OCI-LY7 (cell line): ENCODE measurements around the gene SPINDOC. TPM values are rescaled to one million over a fixed set of nuclear protein-coding genes. Genes with fewer than 3 reads are reported as not detected.

Experiments used
- small RNA-seq: library from RNA; depleted of rRNA; stranded (forward); fragments of <200 nt; gene quantifications from one replicate; pipeline ENCODE3, GENCODE V24; 2014
- total RNA-seq, 2 experiments: library from RNA; depleted of rRNA in 1 of 2; stranded (reverse); fragments of >200 nt in 1 of 2; shearing (Covaris generic) in 1 of 2; gene quantifications; 2 replicates each; pipeline ENCODE4 v1.2.3, GENCODE V29; 2014 to 2022

SPINDOC gene
- total RNA-seq, 2 experiments from 2014 or later, result 57.9 to 81.8 TPM

Small RNAs within 50 kb of the gene (small RNA-seq; reads per million reads assigned to genes)
- not detected for gene AP006289.1
- gene RN7SL596P, result not detected

Other genes with a start within 250 kb of the SPINDOC start
- gene PLAAT3, start 199.0 kb upstream of the SPINDOC start, total RNA-seq (2014; rRNA removed; shearing (Covaris generic)), result not detected in 2 replicates
- gene PLAAT3, start 199.0 kb upstream of the SPINDOC start, total RNA-seq (2022), result 0.70 TPM in 1 of 2 replicates, not detected in the other
- gene ATL3, start 142.1 kb upstream of the SPINDOC start, total RNA-seq (2014; rRNA removed; shearing (Covaris generic)), result 15.7 and 23.2 TPM in 2 replicates
- gene ATL3, start 142.1 kb upstream of the SPINDOC start, total RNA-seq (2022), result 35.7 and 37.9 TPM in 2 replicates
- 34.0 and 36.9 TPM in 2 replicates for gene RTN3, start 132.0 kb upstream of the SPINDOC start, total RNA-seq (2014; rRNA removed; shearing (Covaris generic))
- gene RTN3, start 132.0 kb upstream of the SPINDOC start, total RNA-seq (2022), result 69.3 and 78.6 TPM in 2 replicates
- gene ZFTA, start 44.7 kb upstream of the SPINDOC start, total RNA-seq (2014; rRNA removed; shearing (Covaris generic)), result 6.8 and 10.3 TPM in 2 replicates
- 12.7 TPM in 2 replicates for gene ZFTA, start 44.7 kb upstream of the SPINDOC start, total RNA-seq (2022)
- 20.8 and 22.7 TPM in 2 replicates for gene MARK2, start 25.7 kb downstream of the SPINDOC start, total RNA-seq (2014; rRNA removed; shearing (Covaris generic))
- gene MARK2, start 25.7 kb downstream of the SPINDOC start, total RNA-seq (2022), result 40.1 and 45.4 TPM in 2 replicates
- 2.1 and 2.4 TPM in 2 replicates for gene RCOR2, start 103.7 kb downstream of the SPINDOC start, total RNA-seq (2014; rRNA removed; shearing (Covaris generic))
- 2.4 and 3.2 TPM in 2 replicates for gene RCOR2, start 103.7 kb downstream of the SPINDOC start, total RNA-seq (2022)
- gene NAA40, start 125.5 kb downstream of the SPINDOC start, total RNA-seq (2014; rRNA removed; shearing (Covaris generic)), result 24.5 and 34.5 TPM in 2 replicates
- 45.1 and 45.5 TPM in 2 replicates for gene NAA40, start 125.5 kb downstream of the SPINDOC start, total RNA-seq (2022)
- 523 and 811 TPM in 2 replicates for gene COX8A, start 161.2 kb downstream of the SPINDOC start, total RNA-seq (2014; rRNA removed; shearing (Covaris generic))
- gene COX8A, start 161.2 kb downstream of the SPINDOC start, total RNA-seq (2022), result 373 and 448 TPM in 2 replicates
- gene OTUB1, start 173.0 kb downstream of the SPINDOC start, total RNA-seq (2014; rRNA removed; shearing (Covaris generic)), result 51.9 and 72.4 TPM in 2 replicates
- 88.1 and 88.5 TPM in 2 replicates for gene OTUB1, start 173.0 kb downstream of the SPINDOC start, total RNA-seq (2022)
- not detected in 2 replicates for gene FLRT1, start 222.5 kb downstream of the SPINDOC start, total RNA-seq (2014; rRNA removed; shearing (Covaris generic))
- 0.11 TPM in 1 of 2 replicates, not detected in the other for gene FLRT1, start 222.5 kb downstream of the SPINDOC start, total RNA-seq (2022)